WTC11 (cell line): Measurements from ENCODE around the gene CYP3A5.

Source experiments
- KAT7 ChIP-seq: sonication (generic); formaldehyde crosslinking; IDR thresholded peaks from 2 replicates; pipeline ENCODE4 v1.8.1; 2023; ENCODE audit warnings: missing genetic modification reagents, mild to moderate bottlenecking, borderline replicate concordance
- SP1 ChIP-seq: sonication (generic); formaldehyde crosslinking; conservative IDR thresholded peaks from 2 replicates; pipeline ENCODE4 v1.8.1; 2022; ENCODE audit warnings: missing genetic modification reagents
- ZNF138 ChIP-seq: sonication (generic); formaldehyde crosslinking; conservative IDR thresholded peaks from 2 replicates; pipeline ENCODE4 v1.8.1; 2022; ENCODE audit warnings: mild to moderate bottlenecking, moderate library complexity, missing genetic modification reagents
- ZNF317 ChIP-seq: sonication (generic); formaldehyde crosslinking; IDR thresholded peaks from 2 replicates; pipeline ENCODE4 v1.8.1; 2023; ENCODE audit warnings: low read depth, mild to moderate bottlenecking, moderate library complexity, missing genetic modification reagents, borderline replicate concordance
- TF ChIP-seq, protein P1 (sequence below): fragments of 200-600 bp; IDR thresholded peaks from 2 replicates; pipeline ENCODE4 v1.8.0; 2022; ENCODE audit warnings: antibody characterized with exemption
- TF ChIP-seq, protein P2 (sequence below): sonication (generic); formaldehyde crosslinking; IDR thresholded peaks from 2 replicates; pipeline ENCODE4 v1.8.1; 2022; ENCODE audit warnings: mild to moderate bottlenecking, missing genetic modification reagents, moderate library complexity, borderline replicate concordance

DNA sequence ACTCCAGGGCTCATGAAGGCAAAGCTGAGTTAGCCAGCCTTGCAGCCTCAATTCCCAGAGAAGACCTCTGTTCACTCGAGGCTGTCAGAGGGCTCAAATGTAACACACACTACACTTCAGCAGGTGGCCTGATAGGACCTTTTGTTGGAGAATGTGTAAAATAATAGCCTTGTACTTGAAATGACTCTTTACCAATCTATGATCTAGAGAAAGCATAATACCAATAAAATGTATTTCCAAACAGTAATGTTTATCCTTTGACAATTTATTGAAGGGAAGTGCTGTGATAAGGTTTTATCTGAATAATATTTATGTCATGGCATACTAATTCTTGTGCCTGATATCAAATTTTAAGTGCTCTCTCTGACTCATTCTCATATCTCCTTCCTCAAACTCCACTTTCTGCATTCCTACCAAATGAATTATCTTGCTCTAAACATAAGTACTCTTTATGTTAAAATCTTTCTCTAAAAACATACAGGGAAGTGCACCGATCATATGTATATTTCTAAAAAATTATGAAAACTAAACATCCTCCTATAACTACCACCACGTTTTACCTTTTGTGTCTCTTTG, 34.3 kb upstream of the CYP3A5 start:
- TF ChIP-seq, protein P1, sequence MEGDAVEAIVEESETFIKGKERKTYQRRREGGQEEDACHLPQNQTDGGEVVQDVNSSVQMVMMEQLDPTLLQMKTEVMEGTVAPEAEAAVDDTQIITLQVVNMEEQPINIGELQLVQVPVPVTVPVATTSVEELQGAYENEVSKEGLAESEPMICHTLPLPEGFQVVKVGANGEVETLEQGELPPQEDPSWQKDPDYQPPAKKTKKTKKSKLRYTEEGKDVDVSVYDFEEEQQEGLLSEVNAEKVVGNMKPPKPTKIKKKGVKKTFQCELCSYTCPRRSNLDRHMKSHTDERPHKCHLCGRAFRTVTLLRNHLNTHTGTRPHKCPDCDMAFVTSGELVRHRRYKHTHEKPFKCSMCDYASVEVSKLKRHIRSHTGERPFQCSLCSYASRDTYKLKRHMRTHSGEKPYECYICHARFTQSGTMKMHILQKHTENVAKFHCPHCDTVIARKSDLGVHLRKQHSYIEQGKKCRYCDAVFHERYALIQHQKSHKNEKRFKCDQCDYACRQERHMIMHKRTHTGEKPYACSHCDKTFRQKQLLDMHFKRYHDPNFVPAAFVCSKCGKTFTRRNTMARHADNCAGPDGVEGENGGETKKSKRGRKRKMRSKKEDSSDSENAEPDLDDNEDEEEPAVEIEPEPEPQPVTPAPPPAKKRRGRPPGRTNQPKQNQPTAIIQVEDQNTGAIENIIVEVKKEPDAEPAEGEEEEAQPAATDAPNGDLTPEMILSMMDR: no peak
- TF ChIP-seq SP1 (no peak), ZNF317 (CRISPR knock-in tag) (no peak), ZNF138 (CRISPR knock-in tag) (no peak), KAT7 (no peak)
- TF ChIP-seq, protein P2, sequence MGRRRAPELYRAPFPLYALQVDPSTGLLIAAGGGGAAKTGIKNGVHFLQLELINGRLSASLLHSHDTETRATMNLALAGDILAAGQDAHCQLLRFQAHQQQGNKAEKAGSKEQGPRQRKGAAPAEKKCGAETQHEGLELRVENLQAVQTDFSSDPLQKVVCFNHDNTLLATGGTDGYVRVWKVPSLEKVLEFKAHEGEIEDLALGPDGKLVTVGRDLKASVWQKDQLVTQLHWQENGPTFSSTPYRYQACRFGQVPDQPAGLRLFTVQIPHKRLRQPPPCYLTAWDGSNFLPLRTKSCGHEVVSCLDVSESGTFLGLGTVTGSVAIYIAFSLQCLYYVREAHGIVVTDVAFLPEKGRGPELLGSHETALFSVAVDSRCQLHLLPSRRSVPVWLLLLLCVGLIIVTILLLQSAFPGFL: no peak
